ENCODE measurements around the gene PRSS8.
A peak's percentile ranks its signal among the peaks of the same experiment; 100 is the strongest.
"Not testable (repeated sequence)": the region's sequence is repeated elsewhere in the genome, so short reads cannot be mapped to it uniquely, and the experiment has no call there.

Gene PRSS8

DNA sequence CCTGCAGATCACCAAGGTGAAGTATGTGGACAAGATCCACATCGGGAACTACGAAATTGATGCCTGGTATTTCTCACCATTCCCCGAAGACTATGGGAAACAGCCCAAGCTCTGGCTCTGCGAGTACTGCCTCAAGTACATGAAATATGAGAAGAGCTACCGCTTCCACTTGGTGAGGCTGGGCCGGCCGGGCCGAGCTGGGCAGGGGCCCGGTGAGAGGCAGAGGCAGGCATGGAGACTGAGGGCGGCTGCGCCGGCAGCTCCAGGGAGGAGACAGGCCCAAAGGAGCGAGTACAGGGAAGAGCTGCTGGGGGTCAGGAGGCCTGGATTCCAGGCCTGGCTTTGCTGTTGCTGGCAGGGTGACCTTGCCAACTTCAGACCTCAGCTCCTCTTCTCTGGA lies 8.3 kb downstream of the PRSS8 start:
- no peak for DNase-seq

DNA sequence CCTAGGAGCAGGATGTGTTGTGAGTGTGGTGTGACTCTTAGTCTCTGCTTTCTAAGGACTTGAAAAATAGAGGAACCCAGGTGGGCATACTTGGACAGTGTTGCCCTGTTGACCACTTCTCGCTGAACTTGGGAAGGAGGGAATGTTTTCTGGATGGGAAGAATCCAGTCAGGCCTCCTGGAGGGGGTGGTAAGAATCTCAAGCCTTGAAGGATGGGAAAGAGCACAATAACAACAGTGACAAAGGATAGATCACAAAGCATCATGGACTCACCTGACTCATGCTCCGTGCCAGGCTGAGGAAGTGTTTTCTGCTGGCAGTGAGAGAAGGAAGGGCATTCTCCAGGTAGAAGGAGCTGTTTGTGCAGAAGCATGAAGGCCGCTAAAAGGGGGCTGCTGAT lies 9.7 kb downstream of the PRSS8 start:
- no peak for DNase-seq

DNA sequence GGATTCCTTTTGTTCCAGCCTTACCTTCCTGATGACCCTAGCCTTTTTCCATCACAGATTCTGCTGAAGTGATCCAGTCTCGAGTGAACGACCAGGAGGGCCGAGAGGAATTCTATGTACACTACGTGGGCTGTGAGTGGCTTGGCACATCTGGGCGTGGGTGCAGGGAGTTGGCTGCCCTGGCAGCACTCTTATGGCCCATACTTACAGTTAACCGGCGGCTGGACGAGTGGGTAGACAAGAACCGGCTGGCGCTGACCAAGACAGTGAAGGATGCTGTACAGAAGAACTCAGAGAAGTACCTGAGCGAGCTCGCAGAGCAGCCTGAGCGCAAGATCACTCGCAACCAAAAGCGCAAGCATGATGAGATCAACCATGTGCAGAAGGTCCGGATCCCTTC lies 15.4 kb downstream of the PRSS8 start:
- DNase-seq = no peak

DNA sequence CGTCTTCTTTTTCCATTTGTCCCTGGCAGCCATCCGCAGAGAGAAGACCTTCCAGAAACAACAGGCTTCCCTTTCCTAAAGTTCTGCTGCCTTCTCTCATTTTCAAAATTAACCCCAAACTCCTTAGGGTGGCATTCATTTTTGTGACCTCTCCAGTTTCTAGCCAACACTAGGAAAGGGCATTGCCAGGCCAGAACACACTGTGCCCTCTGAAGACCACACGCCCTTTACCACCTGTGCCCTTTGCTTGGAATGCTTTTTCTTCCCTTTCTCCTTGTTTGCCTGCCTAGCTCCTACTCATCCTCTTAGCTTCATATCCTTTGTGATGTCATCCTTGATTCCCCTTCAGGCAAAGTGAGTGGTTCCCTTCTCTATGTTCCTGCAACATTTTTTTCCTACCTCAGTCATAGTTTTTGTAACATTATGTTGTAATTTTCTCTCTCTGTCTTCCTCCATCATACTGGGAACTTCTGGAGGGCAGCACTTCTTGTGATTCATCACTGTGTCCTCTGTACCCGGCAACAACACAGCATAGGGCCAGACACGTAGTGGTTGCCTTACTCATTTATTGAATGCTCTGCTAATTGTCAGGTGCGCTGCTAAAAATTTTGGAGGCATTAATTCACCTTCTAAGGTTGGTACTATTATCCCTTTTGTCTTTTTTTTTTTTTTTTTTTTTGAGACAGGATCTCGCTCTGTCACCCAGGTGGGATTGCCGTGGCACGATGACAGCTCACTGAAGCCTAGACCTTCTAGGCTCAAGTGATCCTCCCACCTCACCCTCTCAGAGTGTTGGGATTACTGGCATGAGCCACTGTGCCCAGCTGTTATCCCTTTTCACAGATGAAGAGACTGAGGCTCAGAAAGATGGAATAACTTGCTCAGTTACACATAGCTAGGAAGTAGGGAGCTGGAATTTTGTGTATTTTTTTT lies 17.0 kb downstream of the PRSS8 start:
- no peak for DNase-seq

DNA sequence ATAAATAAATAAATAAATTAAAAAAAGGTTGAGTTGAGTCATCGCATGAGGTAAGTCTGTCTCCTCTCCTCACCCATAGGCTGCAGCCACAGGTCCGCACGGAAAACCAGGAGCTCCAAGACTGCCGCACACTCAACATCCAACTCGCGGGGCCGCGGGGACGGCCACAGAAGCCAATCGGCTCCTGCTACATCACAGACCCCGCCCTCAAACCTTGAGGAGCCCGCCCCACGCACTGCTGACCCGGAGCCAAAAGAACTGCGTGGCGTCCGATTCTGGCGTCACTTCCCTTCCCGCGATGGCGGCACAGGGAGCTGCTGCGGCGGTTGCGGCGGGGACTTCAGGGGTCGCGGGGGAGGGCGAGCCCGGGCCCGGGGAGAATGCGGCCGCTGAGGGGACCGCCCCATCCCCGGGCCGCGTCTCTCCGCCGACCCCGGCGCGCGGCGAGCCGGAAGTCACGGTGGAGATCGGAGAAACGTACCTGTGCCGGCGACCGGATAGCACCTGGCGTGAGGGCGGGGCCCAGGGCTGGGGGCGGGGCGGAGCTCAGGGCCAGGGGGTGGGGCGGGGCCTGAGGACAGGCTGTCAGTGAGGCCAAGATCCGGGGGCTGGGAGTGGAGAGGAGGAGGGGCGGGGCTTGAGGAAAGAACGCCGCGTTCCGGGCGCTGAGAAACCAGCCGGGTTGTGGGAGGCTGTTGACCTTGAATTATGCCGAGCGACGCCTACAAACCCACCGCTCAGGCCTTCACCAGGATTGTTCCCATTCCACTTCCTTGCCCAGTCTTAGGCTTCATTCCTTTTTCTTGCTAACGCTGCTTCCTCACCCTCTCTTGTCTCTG lies 17.9 kb downstream of the PRSS8 start, which contains the start of gene KAT8:
Gene KAT8, plus strand, starts transcription at position 281 of the 839 bp plus-strand sequence. Its CDS starts 18 bp downstream, at position 299.
- peak; percentile 96 for DNase-seq

DNA sequence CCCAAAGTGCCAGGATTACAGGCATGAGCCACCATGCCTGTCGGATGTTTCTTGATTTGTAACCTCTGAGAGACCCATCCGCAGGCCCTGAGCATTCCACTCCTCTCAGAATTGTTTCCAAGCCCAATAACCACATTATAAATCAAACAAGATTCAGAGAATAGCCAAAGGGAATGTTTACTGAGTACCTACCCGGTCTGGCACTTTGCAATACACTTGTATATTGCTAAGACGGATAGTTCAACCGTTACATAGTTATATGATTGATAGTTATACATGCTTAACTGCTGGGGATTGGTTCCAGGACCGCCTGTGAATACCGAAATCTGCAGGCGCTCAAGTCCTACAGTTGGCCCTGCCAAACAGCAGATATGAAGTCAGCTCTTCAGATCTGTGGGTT lies 21.1 kb downstream of the PRSS8 start:
- DNase-seq = no peak

DNA sequence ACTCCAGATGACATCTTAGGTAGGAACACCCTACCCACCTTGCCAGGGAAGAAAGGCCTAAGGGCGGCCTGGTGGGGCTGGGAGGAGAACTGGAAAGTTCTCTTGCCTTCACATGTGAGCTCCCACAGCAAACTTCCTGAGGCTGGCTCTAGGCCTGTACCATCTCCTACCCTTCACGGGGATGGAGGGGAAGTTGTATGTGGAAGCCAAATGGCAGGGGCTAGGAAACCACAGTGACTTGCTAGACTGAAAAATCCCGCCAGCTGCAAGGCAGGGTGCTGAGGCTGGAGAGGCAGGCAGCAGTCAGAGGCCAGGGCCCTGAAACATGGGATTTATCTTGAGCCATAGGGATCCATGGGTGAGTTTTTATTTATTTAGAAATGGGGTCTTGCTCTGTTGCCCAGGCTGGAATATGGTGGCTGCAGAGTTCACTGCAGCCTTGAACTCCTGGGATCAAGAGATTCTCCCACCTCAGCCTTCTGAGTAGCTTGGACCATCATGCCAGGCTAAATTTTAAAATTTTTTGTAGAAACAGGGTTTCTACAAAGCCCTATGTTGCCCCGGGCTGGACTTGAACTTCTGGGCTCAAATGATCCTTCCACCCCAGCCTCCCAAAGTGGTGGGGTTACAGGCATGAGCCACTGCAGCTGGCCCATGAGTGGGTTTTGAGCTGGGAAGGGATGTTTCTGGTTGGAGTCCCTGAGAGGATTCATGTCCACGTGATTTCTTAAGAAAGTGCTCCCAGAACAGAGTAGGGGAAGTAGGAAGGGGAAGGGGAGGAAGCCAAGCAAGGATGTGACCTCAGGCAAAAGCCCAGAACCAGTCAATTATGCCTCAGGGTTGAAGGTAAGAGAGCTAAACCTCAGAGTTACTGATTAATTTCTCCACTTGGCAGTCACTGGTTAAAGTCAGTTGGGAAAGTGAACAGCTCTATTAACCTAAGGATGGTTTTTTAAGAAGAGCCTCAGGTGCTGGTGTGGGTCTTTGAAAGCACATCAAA lies 22.1 kb downstream of the PRSS8 start:
- no peak for DNase-seq

DNA sequence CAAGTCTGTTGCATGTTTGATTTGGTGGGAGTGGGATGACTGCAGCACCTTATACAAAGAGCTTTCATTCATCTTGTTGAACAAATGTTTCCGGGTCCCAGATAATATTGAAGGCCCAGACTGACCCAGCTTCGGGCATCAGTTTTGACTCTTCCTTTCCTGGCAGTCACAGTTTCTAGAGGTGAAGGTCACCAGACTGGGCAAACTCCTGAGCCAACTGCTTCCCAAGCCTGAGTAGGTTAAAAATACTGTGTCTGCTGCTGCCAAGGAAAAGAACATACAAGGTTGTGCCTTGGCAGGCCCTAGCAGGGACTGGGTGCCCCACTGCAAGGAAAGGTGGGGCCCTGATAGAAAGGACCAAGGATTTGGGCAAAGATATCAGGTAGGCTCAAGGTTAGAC lies 22.8 kb downstream of the PRSS8 start:
- DNase-seq = no peak

DNA sequence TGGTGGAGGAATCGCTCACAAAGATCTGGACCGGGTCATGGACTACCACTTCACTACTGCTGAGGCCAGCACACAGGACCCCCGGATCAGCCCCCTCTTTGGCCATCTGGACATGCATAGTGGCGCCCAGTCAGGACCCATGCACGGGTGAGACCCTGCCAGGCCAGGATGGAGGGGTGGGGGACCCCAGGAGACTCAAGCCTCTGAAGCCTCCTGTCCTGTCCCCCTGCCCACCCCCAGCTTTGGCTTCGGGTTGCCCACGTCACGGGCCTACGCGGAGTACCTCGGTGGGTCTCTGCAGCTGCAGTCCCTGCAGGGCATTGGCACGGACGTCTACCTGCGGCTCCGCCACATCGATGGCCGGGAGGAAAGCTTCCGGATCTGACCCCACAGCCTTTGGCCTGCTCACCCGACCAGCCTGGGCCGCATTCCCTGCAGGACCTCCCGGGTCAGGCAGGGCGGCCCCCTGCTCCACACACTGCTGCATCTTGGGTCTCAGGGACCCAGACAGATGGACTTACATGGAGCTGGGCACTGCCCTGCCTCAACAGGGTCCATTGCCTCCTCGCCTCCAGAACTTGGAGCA lies 23.6 kb downstream of the PRSS8 start:
- no peak for DNase-seq

DNA sequence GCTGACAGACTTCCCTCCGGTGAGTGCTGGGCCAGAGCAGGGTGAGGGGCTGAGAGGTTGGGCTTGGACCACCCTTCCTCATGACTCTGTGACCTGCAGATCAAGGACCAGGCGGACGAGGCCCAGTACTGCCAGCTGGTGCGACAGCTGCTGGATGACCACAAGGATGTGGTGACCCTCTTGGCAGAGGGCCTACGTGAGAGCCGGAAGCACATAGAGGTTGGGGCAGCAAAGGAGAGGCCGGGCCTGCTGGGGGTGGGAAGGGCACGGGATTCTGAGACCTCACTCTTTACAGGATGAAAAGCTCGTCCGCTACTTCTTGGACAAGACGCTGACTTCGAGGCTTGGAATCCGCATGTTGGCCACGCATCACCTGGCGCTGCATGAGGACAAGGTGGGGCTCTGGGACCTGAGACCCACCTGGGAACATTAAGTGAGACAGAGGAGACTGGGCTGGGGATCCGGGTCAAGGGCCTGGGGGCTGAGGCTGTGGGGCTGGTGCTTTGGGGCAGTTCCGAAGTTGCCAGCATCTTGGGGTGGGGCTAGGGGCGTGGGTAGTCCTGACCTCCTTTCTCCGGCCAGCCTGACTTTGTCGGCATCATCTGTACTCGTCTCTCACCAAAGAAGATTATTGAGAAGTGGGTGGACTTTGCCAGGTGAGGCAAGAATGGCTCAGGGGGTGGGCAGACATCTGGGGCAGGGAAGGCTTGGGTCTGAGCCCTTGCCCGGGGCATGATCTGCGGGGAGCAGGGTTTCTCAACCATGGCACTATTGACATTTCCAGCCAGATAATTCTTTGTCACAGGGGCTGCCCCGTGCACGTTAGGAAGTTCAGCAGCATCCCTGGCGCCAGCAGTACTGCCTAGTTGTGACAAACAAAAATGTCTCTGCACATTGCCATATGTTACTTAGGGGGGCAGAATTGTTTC lies 25.2 kb downstream of the PRSS8 start:
- no peak for DNase-seq

DNA sequence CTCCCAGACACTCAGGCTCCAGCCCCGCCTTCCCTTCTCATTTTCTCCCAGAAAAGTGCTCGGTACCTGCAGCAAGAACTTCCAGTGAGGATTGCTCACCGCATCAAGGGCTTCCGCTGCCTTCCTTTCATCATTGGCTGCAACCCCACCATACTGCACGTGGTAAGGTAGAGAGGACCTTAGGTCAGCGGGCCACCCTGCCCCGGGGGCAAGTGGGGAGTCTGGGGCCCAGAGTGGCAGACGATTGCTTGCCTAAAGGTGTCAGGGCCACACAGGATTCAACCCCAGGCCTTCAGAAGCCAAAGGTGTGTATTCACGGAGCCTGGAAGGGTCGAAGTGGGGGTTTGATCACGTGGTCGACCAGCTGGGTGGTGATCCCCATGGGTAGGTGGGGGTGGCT lies 25.9 kb downstream of the PRSS8 start:
- no peak for DNase-seq

DNA sequence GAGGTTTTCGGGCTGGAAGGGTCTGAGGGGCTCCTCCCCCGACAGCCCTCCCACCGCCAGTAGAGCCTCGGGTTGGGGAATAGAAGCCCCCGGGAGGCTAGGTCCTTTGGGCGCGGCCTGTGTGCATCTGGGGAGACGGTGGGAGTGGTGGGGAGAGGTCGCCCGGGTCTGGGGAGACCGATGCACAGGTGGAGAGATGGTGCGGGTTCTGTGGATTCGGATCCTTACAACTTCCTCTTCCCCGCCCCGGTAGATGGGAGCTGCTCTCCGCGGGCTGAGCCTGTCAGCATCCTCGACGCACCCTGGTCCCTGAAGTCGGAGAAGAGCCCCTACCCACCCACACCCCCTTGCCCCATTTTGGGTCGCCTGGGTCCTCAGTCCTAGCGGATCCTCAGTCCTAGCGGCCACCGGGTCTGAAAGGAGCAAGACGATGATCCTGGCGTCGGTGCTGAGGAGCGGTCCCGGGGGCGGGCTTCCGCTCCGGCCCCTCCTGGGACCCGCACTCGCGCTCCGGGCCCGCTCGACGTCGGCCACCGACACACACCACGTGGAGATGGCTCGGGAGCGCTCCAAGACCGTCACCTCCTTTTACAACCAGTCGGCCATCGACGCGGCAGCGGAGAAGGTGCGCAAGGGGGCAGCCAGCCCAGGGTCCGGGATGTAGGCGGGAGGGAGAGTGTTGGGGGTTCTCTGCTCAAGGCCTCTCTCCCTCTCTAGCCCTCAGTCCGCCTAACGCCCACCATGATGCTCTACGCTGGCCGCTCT lies 26.6 kb downstream of the PRSS8 start:
- DNase-seq = no peak

DNA sequence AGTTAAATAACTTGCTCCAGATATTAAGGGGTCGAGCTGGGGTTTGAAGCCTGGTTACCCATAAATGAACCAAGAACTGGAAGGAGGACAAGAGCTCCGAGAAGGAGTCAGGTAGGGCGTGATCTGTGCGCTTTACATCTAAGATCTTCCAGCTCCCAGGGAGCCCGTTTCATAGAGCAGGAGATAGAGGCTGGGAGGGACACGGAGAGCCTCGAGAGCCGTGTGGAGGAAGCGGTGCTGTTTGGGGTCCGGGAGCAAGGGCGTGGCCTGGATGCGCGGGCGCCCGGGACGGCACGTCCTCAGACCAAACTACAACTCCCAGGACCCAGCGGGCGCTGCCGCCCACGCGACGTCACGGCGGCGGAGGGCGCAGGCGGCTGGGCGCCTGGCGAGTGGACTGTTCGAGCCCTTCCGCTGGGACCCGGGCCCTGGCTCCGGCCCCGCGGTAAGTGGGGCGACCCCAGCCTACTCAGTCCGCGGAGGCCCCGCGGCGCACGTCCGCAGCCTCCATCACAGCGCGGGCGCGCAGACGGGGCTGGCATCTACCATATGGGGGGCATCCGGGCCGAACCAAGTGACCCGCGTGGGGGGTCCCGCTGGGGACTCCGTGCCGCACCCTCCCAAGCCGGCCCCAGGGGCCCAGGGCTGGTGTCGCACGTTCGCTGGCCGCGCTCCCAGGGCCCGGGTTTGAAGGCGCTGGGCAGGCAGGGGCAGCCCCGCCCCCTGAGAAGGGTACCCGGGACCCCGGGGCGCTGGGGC lies 27.3 kb downstream of the PRSS8 start, which contains the start of gene BCKDK:
Gene BCKDK, plus strand, starts transcription at position 352 of the 759 bp plus-strand sequence. CDS start 838 bp downstream, outside the sequence.
- DNase-seq = peak; percentile 41

DNA sequence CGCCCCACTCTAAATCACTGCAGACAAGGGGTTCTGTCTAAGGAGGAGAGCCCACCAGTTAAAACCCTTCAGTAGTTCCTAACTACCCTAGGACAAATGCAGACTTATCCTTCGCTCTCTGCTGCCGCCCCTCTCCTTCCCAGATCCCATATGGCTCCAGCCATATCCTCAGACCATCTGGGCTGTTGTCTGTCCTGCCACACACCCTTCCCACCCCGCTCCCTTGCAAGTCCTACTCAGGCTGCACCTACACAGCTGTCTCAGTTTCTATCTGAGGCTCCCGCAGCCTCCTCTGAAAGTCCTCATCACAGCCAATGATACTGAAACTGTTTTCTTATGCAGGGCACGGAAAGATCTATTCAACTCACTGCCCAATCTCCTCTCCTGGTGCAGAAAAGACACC lies 28.1 kb downstream of the PRSS8 start:
- DNase-seq = no peak

DNA sequence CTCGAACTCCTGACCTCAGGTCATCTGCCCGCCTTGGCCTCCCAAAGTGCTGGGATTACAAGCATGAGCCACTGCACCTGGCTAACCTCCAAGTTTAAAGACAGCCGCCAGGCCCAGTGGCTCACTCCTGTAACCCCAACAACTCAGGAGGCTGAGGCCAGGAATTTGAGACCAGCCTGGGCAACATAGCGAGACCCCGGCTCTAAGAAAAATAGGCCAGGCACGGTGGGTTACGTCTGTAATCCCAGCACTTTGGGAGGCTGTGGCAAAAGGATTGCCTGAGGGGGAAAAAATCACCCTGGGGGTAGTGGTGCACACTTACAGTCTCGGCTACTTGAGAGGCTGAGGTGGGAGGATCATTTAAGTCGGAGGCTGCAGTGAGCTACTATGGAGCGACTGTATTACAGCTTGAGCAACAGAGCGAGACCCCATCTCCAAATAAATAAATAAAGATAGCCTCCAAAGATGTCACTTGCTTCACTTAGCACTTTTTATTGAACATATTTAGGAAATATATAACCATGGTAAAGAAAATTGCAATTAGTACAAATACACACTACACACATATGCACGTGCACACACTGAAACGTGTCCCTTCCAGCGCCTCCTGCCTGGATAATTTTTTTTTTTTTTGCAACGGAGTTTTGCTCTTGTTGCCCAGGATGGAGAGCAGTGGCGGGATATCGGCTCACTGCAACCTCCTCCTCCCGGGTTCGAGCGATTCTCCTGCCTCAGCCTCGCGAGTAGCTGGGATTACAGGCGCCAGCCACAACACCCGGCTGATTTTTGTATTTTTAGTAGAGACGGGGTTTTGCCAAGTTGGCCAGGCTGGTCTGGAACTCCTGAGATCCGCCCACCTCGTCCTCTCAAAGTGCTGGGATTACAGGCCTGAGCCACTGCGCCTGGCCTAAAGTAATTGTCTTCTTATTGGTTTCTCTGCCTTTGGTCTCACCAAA lies 28.7 kb downstream of the PRSS8 start:
- no peak for DNase-seq

DNA sequence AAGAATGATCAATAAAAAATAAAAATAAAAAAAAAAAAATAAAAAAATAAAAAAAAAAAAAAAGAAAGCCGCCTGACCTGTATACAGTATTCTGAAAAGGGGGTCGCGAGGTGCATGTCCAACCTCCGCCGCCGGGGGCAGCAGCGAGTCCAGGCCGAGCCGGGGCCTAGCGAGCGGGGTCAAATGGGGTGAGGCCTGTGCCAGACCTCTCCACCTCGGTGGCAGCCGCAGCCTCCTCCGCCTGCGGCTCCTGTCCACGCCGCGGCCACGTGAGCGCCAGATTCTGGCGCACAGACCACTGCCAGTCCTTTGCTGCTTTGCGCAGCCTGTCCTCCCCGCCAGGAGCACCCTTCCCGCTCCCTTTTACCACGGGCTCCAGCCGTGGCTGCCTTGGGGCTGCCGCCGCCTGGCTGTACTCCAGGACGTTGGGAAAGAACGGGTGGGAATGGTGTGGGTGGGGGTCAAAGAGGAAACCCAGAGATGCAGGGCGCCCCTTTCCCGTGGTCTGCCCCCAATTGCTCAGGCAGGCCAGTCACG lies 29.8 kb downstream of the PRSS8 start:
- no peak for DNase-seq

DNA sequence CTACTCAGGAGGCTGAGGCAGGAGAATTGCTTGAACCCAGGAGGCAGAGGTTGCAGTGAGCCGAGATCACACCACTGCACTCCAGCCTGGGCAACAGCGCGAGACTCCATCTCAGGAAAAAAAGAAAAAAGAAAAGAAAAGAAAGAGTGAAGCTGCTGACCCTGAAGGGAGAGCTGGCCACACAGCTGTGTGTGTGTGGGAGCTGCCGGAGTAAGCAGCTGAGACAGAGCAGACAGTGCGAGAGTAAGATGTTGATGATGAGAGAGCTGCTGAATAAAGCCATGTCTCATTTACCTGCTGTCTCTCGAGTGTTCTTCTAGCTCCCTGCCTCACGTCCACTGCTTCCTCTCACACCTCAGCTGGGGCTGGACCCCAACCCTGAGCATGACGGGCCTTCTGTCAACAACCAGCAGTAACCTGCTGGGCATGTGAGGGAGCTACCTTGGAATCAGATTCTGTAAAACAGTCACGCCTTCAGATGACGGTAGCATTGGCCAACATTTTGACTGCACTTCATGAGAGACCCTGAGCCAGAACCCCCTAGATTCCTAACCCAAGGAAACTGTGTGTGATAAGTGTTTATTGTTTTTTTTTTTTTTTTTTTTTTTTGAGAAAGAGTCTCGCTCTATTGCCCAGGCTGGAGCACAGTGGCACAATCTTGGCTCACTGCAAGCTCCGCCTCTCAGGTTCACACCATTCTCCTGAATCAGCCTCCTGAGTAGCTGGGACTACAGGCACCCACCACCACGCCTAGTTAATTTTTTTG lies 34.5 kb downstream of the PRSS8 start:
- DNase-seq = not testable (repeated sequence)
